HG02885 (cell line): Measurements from ENCODE around the gene RFC4.
"Not testable (repeated sequence)": the region's sequence is repeated elsewhere in the genome, so short reads cannot be mapped to it uniquely, and the experiment has no call there.

Experiments
- ATAC-seq: cut with Tn5 transposase; IDR thresholded peaks from one replicate; pipeline ENCODE4 v1.9.1; 2021; ENCODE audit warnings: mild to moderate bottlenecking; ENCODE audit not compliant: unreplicated experiment, poor library complexity

The RFC4 gene

GRCh38 chr3:186825294-186825821 is 19.1 kb upstream of the RFC4 start:
- ATAC-seq: no peak

DNA sequence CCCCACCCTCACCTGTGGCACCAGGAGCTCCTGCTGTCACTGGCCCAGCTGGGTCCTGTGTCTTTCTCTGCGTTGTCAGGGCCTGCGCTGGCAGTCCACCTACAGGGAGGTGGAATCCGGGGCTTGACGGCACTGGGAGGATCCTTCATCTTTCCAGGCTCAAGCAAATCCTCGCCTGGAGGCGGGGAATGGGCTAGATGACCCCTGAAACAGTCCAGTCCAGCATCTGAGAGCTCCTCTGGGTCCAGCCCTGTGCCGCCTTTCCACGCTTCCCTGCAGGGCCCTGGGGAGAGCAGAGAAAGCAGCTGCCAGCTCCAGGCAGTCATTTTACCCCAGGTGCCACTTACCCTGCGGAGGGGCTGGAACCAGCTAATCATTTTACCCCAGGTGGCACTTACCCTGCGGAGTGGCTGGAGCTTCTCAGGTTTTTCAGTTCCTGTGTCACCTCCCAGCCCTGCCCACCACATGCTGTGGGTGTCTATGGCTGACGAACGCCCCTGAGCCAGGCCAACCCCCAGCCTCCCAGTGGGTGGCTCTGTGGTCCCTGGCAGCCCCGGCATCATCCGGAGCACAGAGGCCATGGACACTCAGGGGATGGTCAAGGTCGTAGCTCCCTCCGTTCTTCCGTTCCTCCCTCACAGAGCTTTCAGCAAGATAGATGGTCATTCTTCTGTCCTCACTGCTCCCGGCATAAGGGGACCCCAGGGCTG is 18.3 kb upstream of the RFC4 start:
- no peak for ATAC-seq

DNA sequence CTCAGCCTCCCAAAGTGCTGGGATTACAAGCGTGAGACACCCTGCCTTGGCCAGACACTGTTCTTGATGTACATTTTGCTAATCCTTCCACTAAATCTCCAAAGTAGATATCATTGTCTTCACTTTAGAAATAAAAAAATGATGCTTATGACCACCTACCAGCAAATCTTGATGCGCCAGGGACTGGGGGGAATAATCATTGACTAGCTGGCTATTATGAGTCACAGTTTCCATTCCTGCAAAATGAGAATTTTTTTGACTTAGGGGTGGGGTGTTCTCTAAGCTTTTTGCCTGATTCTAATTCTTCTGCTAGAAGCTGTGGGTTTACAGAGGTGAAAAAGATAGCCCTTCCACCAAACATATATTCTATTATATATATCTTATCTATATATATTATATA is 17.1 kb upstream of the RFC4 start:
- no peak for ATAC-seq

DNA sequence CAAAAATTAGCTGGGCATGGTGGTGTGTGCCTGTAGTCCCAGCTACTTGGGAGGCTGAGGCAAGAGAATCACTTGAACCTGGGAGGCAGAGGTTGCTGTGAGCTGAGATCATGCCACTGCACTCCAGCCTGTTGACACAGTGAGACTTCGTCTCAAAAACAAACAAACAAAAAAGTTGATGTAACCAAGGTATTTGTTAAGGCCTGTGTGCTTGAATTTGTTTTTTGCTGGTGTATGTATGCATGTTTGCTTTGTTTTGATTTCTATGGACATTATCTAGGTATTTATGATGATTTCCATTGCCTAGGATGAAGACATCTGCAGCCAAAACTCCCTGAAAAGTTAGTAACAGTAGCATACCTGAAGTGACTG is 16.1 kb upstream of the RFC4 start:
- not testable (repeated sequence) for ATAC-seq

- no peak for ATAC-seq
Observed at GRCh38 chr3:186821429-186822387, 15.4 kb upstream of the RFC4 start.

- no peak for ATAC-seq
Observed at GRCh38 chr3:186818956-186819355, 12.7 kb upstream of the RFC4 start.

DNA sequence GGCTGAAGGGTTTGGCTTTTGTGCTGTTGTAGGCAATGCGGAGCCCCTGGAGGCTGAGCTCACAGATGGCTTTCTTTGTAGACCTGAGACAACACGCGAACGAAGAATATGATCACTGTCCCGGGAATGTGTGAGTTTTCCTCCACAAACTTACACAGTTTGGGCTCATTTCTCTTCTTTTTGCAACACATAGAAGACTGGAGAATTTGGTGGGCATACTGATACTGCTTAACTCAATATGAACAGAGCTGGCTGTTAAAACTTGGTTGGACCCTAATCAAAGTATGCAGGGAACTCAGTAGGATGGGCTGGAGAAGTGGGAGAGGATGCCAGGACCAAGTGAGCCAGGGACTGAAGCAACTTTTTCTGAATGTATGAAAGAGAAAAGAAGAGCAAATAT is 12.2 kb upstream of the RFC4 start:
- ATAC-seq: no peak

- ATAC-seq: no peak
Observed at GRCh38 chr3:186815435-186815834, 9.2 kb upstream of the RFC4 start.

- ATAC-seq: no peak
Observed at GRCh38 chr3:186814100-186814499, 7.8 kb upstream of the RFC4 start.

GRCh38 chr3:186811313-186811712 is 5.0 kb upstream of the RFC4 start:
- not testable (repeated sequence) for ATAC-seq

DNA sequence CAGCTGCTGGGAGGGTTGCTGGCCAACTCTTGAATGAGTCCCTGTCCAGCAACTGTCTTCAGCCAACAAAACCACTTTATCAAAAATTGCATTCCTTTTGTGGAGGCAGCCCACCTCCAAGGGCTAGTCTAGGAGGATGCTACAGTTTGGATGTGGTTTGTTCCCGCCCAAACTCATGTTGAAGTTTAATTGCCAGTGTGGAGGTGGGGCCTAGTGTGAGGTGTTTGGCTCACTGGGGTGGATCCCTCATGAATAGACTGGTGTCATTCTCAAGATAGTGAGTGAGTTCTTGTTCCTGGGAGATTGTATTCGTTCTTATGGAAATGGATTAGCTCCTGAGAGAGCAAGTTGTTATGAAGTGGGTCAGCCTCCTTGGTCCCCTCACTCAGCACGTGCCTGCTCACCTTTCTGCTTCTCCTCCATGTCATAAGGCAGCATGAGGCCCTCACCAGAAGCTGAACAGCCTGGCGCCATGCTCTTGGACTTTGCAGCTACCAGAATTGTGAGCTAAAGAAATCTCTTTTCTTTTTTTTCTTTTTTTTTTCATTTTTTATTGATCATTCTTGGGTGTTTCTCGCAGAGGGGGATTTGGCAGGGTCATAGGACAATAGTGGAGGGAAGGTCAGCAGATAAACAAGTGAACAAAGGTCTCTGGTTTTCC is 4.2 kb upstream of the RFC4 start:
- ATAC-seq: no peak

DNA sequence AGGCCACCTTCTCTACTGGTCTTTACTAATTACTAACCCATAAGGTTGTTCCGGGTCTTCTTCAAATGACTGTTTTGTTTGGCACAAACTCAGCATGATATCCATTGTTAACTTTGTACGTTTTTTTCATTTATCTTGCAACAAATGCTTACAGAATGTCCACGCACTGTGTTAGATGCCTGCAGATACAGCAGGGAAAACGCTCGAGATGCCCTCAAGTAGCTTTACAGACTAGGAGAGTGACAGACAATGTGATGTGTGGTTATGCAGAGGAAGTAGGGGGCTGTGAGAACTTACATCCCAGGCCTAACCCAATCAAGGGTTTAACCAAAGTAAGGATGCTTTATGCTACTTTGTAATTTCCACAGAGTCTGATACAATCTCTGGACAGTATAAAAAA is 949 bp upstream of the RFC4 start:
- no peak for ATAC-seq

DNA sequence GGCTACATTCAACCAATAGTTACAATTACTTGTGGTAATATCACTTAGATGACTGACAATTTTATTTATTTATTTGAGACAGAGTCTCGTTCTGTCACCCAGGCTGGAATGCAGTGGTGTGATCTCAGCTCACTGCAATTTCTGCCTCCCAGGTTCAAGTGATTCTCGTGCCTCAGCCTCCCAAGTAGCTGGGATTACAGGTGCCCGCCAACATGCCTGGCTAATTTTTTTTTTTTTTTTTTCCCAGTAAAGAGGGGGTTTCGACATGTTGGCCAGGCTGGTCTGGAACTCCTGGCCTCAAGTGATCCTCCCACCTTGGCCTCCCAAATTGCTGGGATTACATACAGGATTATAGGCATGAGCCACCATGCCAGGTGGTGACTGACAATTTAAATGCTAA is 2.8 kb downstream of the RFC4 start:
- ATAC-seq: not testable (repeated sequence)

- no peak for ATAC-seq
Observed at GRCh38 chr3:186802701-186803100, 3.6 kb downstream of the RFC4 start.

DNA sequence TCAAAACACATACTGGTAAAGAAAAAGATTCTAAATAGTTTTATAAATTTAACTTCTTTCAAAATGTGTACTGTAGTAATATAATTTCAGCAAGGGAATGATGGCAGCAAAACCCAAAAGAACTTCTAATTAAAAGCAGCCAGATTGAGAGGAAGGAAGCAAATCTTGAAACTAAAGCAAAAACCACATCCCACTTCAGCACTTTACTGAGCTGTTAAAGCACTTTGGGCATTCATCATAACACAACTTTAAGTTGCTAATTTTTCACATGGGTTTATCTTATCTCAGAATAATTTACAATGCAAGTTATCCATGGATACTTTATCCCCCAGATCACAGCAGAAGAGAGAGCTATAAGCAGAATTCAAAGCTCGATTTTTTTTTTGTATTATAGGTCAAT is 6.0 kb downstream of the RFC4 start:
- no peak for ATAC-seq

GRCh38 chr3:186798239-186798874 is 7.9 kb downstream of the RFC4 start:
- ATAC-seq: no peak

DNA sequence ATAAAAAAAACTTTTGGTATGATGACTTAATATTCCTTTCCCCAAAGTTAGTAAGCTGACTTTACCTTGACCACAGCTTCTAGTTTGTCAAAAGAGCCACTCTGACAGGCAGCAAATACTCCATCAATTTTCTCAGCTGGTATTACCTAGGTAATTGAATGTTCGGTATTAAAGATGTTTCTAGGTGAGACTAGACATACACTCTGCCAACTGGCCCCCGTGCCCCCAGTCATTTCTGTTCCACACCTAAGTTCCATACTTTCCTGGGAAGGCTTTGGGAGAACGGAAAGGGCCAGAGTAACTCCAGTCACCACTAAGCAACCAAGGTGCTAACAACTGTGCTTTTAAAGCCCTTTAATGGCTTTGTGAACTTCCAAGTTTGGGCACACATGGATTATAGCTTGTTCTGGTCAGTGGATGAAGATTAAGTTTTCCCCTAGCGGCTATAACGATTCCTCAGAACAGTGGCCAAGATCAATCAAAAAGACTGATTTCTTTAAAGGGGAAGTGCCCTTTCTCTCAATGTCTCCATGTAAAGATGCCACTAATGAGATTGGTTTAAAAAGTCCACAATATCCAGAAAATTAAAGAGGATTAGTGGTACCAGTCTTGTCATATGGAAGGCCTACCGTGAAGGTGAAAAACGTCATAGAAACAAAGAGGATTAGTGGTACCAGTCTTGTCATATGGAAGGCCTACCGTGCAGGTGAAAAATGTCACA is 15.9 kb downstream of the RFC4 start:
- ATAC-seq: no peak

GRCh38 chr3:186789554-186790260 is 16.6 kb downstream of the RFC4 start:
- ATAC-seq: no peak
